ENCODE results near the gene KCNS1. TPM values are rescaled to one million over a fixed set of nuclear protein-coding genes. Genes with fewer than 3 reads are reported as not detected.

The KCNS1 gene
- total RNA-seq, 1 donor from 2014 or later, result 0.55 TPM

- Mint-ChIP-seq H3K27ac (ENCODE audit: unreplicated experiment) (no peak overlapping the region), H3K4me1 (ENCODE audit: low read depth) (peaks cover 37% of the 10 kb centered on the region), H3K4me3 (ENCODE audit: unreplicated experiment) (no peak overlapping the region), H3K27me3 (ENCODE audit: low read depth) (no peaks in the 10 kb centered on the region), H3K36me3 (ENCODE audit: low read depth) (no peaks in the 10 kb centered on the region), H3K9me3 (ENCODE audit: low read depth) (no peaks in the 10 kb centered on the region)
- TF ChIP-seq CTCF (IDR thresholded peaks at IDR 0.05), result no peak
- no peak for DNase-seq (ENCODE audit: low spot score)
Measured at GRCh38 chr20:45044601-45045000, 56.3 kb downstream of the KCNS1 start.

- Mint-ChIP-seq H3K36me3 (ENCODE audit: low read depth) (no peaks in the 10 kb centered on the region), H3K4me1 (ENCODE audit: low read depth) (peaks cover 37% of the 10 kb centered on the region), H3K27me3 (ENCODE audit: low read depth) (no peaks in the 10 kb centered on the region), H3K27ac (ENCODE audit: unreplicated experiment) (no peak overlapping the region), H3K4me3 (ENCODE audit: unreplicated experiment) (no peak overlapping the region), H3K9me3 (ENCODE audit: low read depth) (no peaks in the 10 kb centered on the region)
- TF ChIP-seq CTCF (IDR thresholded peaks at IDR 0.05), result peak; percentile 97
- DNase-seq (ENCODE audit: low spot score), result no peak
Measured at GRCh38 chr20:45044084-45044573, 56.8 kb downstream of the KCNS1 start.

GRCh38 chr20:45042978-45043377 lies 57.9 kb downstream of the KCNS1 start:
- H3K4me3 Mint-ChIP-seq (ENCODE audit: unreplicated experiment), result no peak overlapping the region
- H3K4me1 Mint-ChIP-seq (ENCODE audit: low read depth), result peaks cover 39% of the 10 kb centered on the region
- no peaks in the 10 kb centered on the region for H3K27me3 Mint-ChIP-seq (ENCODE audit: low read depth)
- no peak for TF ChIP-seq CTCF (IDR thresholded peaks at IDR 0.05)
- H3K27ac Mint-ChIP-seq (ENCODE audit: unreplicated experiment), result no peak overlapping the region
- H3K36me3 Mint-ChIP-seq (ENCODE audit: low read depth), result no peaks in the 10 kb centered on the region
- no peak for DNase-seq (ENCODE audit: low spot score)
- no peaks in the 10 kb centered on the region for H3K9me3 Mint-ChIP-seq (ENCODE audit: low read depth)

Other genes with a start within 250 kb of the KCNS1 start
- gene YWHAB, start 215.4 kb downstream of the KCNS1 start, total RNA-seq, result 170 to 201 TPM (median 191 TPM) in 3 replicates
- gene PABPC1L, start 191.1 kb downstream of the KCNS1 start, total RNA-seq, result 31.4 to 39.3 TPM (median 31.9 TPM) in 3 replicates
- 16.2 to 18.8 TPM (median 16.4 TPM) in 3 replicates for gene TOMM34, start 140.7 kb downstream of the KCNS1 start, total RNA-seq
- 21.7 to 24.2 TPM (median 23.4 TPM) in 3 replicates for gene STK4, start 134.6 kb downstream of the KCNS1 start, total RNA-seq
- not detected in 3 replicates for gene WFDC5, start 14.0 kb upstream of the KCNS1 start, total RNA-seq
- gene WFDC12, start 23.3 kb upstream of the KCNS1 start, total RNA-seq, result not detected in 3 replicates
- gene PI3, start 73.8 kb upstream of the KCNS1 start, total RNA-seq, result not detected in 3 replicates
- not detected in 3 replicates for gene SEMG1, start 105.9 kb upstream of the KCNS1 start, total RNA-seq
- not detected in 3 replicates for gene SEMG2, start 120.2 kb upstream of the KCNS1 start, total RNA-seq
- 0.40 to 1.3 TPM in 2 of 3 replicates, not detected in the other for gene SLPI, start 153.4 kb upstream of the KCNS1 start, total RNA-seq
- not detected in 3 replicates for gene RBPJL, start 205.7 kb upstream of the KCNS1 start, total RNA-seq
- 0.10 to 0.26 TPM in 2 of 3 replicates, not detected in the other for gene MATN4, start 207.2 kb upstream of the KCNS1 start, total RNA-seq
- 17.1 to 21.4 TPM (median 21.2 TPM) in 3 replicates for gene SDC4, start 247.3 kb upstream of the KCNS1 start, total RNA-seq

Data from chondrocyte (in vitro differentiated cells).